Fibroblast of skin of scalp (primary cell): ENCODE data around the gene MOK.

Experiments
- DNase-seq: peaks from one replicate; pipeline ENCODE4 v3.0.0-alpha.2; 2013

Gene MOK

DNA sequence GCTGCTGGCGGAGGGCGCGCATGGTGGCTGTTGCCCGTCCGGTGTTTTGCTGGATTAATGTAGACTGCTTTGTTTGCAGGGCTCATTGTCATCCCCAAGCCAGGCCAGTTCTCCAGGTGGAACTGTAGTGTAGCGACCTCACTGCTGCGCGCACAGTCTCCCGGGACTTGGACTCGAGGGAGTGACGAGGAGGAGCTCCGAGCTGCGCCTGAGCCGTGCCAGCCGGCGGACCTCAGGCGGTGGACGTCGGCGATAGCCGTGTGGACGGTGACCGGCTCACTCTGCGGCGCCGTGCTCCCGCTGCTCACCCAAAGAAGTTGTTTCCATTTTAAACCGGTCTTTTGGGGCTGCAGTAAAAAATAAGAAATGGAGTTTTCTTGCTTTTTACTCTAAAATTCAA is 82.2 kb downstream of the MOK start:
- no peak for DNase-seq

DNA sequence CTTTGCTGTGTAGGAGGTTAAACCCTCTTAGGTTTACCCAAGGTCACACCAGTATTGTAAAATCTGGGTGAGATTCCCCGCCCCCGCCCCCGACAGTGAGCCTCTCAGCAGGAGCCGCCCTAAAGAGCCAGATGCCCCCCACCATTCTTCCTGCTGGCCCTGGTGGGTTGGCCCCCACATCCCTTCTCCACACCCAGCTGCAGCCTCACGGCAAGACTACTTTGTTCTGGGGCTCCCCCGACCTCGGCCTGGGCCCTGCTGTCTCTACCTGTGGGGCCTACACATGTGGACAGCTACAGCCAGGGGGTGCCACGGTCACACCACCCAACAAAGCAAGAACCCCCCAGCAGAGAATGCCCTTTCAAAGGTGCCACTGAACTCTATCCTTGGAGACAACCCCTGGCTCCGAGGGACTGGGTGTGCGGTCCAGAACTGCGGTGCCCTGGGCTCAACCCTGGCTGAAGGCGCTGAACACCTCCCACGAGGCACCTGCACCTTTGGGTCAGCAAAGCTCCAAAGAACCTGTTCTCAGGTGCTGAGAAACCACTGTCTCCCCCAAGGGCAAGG is 82.9 kb downstream of the MOK start:
- DNase-seq: no peak

DNA sequence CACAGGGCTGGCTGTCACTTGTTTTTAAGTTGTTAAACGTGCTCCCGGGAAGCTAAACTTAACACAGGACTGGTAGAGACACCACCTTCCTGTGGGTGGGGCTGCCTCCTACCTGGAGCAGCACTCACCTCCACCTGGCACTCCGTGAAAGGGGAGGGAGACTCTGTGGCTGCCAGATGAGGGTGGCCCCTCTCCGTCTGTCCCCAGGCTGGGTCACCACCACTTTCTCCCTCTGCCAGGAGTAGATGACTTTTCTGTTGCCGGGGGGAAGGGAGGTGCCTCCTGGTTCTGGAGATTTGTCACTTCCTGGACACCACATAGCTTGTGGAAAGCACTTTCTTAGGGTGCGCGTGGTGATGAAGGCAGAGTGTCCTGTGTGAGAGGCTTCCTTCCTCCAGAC is 83.9 kb downstream of the MOK start:
- DNase-seq: no peak

DNA sequence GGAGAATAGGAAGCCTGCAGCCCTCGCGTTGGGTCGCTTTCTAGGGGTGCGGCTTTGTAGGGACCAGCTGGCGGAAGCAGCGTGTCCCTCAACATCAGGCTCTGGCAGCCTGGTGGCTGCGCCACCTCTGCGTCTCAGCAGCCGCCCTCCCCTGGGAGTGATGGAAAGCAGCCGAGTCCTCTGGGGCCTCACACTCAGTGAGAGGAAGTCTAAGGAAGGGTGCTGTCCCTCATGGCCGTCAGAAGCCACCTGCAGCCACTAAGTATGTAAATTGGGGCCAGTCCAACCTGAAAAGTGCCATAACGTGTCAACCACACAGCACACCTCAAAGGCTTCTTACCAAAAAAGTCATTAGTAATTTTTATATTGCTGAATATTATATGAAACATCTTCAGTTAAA is 84.9 kb downstream of the MOK start:
- no peak for DNase-seq

DNA sequence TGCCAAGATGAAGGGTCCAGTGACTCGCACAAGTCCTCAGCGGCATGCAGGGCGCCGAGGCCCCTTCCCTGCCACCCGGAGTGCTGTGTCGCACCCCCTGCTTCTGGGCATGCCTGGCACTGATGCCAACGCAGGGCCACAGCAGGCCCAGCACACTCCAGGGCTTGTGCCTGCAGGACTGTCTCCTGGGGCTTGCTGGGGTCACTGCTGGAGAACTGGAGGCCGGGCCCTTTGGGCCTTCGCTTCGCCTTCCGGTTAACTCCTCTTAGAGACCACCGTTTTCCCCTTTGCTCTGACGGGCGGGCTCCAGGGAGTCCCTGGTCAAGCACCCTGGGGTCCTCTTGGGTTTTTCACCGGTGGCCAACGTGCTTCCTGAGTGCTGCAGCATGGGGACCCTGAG is 85.6 kb downstream of the MOK start:
- DNase-seq: no peak

DNA sequence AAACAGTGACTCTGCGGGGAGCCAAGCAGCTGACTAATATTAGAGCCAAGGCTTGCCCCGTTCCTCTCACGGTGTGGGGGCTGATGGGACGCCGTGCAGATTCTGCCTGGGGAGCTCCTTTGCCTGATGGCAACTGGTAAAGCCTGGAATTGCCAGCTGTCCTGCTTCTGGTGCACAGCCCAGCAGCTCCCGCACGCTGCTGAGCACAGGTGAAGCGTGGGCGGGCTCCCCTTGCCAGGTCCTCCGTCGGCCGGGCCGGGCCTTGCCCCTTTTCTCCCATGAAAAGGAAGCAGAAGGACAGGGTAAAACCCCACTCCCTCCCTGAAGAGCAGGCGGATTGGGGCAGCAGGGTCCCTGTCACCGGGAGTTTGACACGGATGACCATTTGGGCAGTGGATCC is 86.3 kb downstream of the MOK start:
- no peak for DNase-seq

DNA sequence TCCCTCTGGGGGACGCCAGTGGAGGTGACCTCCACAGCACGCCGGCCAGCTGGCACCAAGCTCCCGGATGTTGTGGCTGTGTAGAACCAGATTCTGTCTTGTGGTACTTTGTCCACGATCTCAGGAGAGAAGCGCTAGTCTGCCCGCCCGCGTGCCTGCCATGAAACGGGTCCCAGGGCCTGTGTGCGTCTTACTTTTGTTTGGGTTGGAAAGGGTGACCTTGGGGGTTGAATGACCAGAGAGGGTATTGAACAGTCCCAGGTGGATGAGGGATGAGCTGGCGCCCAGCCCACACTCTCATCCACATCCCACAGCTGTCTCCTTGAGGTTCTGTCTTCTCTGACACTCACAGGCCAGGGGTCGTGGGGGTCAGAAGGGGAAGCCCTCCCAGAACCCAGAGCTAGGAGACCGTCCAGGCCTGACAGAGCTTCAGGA is 87.0 kb downstream of the MOK start:
- DNase-seq: no peak

DNA sequence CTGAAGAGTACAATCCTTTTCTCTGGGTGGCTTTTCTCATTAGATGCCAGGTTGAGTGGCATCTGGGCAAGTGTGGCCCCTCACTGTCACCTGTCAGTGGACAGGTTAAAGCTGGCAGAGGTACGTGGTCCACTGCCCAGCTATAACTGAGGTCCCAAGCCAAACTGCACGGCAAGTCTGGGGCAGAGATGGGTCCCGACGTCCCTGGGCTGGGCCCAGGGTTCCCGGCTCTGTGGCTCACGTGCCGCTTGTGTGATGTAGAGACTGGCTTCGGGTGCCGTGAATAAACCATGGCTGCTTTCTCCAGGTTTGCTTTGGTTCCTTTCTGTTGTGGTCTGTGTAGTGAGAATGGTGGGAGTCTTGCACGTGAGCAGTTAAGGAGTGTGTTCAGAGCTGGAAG is 87.6 kb downstream of the MOK start:
- DNase-seq: no peak

DNA sequence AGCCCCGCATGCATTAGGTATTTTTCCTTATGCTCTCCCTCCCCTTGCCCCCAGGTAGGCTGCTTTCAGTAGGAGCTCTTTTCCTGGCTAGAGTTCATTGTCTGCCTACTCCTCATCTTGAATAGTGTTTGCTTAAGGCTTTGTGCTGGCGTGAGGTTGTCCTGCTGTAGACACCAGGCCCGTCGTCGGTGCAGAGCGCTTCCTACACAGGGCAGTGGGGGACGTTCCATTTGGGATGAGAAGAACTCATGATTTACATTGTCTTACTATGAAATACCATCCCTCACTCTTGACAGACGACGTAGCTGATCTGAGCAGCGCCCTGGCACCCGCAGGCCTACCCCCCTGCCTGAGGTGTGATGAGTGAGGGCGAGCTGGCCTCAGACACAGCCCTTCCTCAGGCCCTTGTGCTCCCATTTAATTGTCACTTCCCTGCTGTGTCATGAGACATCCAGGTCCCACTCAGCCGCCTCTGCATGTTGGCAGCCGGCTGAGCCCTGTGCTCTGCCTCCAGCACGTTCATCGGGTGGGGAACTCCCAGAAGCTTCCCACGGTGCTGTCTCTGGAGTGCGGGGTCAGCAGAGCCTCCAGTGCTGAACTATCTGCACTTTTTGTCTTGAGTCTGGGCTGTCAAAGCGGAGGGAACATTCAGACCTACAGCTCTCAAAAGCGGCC is 89.3 kb downstream of the MOK start:
- DNase-seq: no peak

DNA sequence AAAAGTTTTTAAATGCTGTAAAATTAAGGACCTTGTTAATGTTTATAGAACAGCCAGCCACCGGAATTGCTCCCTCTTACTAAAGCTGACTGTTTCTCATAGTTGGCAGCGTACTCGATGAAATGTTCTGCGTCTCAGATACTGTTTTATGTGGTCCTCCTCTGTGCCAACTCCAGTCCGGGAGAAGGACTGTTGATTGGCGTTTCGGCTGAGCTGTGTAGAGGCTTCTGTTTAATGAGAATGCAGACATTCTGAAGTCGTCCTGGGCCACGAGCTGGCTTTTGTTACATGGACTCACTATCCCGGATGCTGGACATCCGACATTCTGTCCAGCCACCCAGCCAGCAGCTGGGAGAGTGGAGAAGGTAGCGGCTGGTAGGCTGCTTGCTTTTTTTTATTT is 89.9 kb downstream of the MOK start:
- no peak for DNase-seq

DNA sequence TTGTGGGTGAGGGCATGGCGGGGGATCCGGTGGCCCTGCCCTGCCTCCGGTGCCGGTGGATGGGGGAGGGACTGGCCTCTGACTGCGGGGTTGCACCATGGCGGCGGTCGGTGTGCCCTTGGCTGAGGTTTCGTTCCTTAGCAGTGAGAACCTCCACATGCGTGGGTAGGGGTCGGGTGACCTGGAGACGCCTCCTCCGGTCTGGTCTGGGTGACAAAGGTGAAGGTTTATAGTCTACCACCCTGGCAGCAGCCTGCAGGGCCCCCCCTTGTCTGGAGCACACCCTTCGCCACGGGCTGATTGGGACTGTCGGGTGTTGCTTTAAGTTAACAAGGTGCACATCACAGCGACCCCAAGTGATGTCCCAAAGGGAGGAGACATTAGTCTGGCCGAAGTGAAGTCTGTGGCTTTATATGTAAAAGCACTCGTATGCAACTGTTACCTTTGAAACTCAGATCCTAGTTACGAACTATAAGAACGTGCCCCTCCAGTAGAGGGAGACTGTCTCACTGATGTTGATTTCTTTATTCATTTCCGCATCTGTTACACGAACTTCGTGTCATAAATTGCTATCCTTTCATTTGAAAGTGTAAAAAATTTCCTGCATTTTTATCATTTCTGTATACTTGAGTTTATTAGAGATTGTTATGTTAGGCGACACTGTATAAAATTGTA is 90.8 kb downstream of the MOK start:
- DNase-seq: no peak

DNA sequence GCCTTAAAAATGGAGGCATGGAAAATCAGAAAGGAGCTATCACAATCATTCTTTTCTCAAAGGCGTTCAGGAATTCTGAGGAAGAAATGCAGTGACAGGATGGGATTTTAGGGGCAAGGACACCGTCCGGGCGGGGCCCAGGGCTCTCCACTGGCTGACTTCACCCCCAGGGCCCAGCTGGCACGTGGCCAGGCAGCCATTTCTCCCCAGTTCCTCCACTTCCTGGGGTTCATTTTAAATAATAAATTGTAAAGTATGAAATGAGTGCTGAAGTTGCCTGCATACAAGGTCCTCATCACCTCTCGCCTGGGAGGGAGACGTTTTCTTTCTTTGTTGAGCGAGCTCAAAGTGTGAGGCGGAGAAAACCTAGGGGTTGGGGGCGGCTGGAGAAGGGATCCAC is 91.5 kb downstream of the MOK start:
- DNase-seq: no peak

DNA sequence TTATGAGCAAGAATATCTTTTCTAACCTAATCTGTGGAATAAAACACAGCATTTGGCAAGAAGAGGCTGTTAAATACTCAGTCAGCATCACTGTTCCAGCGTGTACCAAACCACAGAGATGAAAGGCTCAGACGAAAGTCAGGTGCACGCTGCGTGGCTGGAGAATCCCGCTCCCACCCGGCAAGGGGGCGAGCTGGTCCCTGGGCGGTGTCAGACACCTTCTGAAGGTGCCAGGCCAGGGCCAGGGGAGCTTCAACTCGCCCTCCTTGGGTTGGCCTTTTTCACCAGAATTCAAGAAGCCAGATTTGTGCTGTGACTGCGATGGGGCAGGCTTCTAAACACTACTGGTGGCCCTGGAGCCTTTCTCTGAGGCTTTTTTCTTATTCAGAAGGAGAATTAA is 92.1 kb downstream of the MOK start:
- DNase-seq: no peak

DNA sequence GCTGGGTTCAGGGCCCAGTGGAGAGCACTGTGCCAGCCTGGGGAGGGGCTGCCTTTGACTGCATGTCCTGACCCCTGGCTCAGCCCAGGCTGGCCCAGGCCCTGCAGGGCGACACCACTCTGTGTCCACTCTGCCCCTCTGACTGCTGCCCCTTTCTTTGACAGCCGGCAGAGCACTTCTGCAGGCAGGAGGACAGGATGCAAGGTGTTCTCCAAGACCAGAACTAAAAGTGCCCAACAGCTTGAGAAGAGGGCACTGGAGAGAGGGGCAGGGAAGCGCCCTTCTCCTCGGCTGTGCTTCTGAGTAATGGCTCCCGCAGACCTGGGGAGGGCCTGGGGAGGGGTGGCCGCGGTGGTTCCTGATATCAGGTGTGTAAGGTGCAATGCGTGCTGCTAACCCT is 92.6 kb downstream of the MOK start:
- no peak for DNase-seq

DNA sequence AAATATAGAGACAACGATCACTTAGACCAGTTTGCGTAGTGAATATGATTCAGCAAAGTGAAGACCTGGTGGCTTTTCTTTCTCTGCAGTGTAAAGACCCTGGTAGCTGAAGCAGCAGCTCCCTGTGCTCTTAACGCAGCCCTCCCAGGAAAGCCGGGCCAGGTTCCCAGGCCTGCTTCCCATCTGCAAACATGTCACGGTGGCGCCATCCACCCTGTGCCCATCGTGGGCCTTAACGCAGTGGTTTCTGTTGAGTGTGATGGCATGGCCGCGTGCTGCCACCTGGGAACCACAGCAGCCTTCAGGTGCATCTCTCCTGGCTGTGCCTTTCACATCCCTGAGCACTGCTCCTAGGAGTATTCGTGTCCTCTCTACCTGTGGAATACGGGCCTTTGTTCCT is 93.7 kb downstream of the MOK start:
- DNase-seq: no peak

DNA sequence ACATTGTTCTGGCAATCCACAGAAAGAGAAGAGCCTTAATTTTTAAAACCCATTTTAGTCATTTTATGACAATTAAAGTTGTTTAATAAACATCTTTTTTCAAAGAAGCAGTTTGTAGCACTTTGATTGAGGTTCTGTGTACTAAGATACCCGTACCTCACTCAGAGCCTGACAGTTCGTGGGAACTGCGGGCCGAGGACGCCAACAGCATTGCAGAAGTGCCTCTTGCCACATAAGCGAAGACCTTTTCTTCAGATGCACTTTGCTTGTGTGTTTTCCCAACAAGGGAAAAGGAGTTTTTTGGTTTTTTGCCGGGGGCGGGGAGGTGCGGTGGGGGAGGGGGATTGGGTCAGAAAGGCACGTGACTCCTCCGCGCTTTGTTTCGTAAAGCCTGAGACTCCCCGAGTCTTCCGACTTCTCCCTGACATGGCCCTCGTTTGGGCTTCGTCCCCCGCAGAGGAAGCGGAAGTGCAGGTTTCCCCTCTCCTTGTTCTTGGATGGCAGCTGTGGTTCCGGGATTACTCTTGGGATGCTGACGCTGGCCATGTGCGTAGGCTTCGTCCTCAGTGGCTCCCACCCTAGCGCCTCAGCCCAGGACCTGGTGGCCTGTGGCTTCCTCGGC is 94.4 kb downstream of the MOK start:
- DNase-seq: no peak

DNA sequence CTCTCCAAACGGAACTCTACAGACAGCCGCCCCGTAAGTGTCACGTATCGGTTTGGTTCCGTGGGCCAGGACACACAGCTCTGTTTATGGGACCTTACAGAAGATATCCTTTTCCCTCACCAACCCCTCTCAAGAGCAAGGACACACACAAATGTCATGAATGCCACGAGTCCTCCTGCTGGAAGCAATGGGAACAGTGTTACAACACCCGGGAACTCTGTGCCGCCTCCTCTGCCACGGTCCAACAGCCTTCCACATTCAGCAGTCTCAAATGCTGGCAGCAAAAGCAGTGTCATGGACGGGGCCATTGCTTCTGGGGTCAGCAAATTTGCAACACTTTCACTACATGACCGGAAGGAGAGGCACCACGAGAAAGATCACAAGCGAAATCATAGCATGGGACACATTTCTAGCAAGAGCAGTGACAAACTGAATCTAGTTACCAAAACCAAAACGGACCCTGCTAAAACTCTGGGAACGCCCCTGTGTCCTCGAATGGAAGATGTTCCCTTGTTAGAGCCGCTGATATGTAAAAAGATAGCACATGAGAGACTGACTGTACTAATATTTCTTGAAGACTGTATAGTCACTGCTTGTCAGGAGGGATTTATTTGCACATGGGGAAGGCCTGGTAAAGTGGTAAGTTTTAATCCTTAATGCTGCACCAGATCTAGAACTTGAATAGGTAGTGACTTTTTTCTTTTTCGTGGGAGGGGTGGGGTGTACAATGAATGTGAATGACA is 95.6 kb downstream of the MOK start:
- peak; percentile 18 for DNase-seq

DNA sequence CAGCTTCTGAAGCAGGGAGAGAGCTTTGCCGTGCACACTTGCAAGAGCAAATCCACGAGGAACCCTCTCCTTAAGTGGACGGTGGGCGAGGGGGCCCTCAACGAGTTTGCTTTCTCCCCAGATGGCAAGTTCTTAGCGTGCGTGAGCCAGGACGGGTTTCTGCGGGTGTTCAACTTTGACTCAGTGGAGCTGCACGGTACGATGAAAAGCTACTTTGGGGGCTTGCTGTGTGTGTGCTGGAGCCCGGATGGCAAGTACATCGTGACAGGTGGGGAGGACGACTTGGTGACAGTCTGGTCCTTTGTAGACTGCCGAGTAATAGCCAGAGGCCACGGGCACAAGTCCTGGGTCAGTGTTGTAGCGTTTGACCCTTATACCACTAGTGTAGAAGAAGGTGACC is 96.2 kb downstream of the MOK start:
- no peak for DNase-seq

DNA sequence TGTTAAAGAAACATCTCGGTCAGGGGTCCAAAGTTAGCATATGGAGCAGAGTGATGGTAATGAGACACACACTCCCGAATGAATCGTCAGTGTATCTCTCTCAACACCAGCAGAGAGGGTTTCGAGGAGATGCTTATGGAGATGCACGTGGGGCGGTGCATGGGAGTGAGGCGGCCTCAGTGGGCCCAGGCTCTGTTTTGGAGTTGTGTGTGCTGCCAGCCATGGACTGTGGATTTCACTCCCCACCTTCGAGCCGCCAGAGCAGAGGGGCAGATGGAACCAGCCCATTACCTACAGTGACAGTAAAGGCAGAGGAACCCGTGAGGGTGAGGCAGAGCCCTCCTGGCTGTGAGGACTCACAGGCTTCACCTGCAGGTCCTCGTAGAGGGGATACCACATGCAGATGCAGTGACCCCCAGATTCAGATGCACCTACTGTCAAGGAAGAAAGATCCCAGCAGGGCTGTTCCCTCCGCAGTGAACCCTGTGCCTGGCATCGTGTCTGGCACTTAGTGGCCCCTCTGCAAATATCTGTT is 97.1 kb downstream of the MOK start:
- no peak for DNase-seq

DNA sequence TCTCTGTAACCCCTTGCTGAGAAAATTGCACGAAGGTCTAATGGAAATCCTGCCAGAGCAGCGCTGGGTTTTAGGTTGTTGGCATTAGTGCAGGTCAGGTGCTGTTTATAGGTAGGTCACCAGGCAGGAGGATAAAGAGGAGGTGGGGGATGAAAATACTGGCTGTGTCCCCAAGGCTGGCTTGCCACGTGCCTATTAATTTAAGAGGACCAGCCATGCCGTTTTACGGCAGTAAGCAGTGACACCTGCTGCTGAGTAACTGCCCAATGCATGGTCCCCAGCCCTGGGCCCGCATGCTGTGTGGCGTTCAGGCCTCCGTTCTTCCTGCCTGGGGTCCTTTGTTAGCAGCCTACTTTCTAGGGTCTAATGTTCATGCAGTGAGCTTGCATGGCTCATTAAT is 98.0 kb downstream of the MOK start:
- DNase-seq: no peak

DNA sequence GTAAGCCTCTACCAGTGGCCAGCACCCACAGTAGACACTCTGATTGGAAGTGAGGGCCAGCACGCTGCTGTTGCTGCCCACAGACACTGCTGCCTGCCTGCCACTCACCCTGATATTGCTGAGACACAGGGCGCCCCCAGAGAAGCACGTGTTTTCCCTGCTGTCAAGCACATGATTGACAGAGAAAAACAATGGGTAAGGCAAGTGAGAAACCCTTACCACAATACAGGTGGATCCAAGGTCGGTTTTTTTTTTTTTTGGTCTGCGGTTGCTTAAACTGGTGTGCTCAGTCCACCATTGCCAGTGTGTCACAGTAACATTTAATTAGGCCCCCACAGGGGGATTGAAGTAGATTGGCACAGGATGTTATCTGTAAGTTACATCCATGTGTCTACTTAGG is 99.4 kb downstream of the MOK start:
- no peak for DNase-seq

DNA sequence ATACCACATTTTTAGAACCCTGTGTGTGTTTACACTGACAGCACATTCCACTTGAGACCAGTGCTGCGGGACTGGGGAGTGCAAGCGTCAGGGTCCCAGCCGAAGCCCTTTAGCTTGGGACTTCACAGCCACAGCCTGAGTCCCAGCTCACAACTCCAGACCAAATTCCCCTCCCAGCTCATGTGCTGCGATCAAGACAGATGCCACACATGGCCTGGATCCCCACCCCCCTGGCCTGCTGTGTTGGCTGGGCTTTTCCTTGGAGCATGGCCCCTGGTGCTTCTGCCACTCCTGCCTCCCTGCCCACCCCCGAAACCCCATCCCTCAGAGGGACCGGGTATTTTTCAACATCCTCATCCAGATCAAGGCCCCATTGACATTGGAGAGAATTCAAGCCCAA is 101.6 kb downstream of the MOK start:
- no peak for DNase-seq

DNA sequence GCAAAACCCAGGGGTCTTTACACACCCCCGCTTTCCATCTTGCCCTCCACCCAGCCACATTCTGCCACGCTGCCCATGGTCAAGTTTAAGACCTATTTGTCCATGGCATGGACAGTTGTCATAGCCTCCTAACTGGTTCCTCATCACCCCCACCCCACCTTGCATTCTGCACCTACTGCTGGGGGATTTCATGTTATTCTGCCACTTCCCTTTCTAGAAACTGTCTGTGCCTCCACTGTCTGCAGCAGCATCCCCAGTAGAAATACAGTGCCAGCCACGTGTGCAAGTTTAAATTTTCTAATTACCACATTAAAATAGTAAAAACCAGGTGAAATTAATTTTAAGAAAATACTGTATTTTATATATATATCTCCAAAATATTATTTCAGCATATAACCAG is 102.0 kb downstream of the MOK start:
- no peak for DNase-seq
